Endothelial cell of umbilical vein (primary cell): ENCODE data around the gene PLEKHA5. TPM values are rescaled to one million over a fixed set of nuclear protein-coding genes. Genes with fewer than 3 reads are reported as not detected.

Experiments used
- BruUV-seq: library from RNA; stranded (reverse); fragments of 400-500 nt; replicated peaks from 2 replicates; lab custom pipeline; 2021; lab: Mats Ljungman, UMichigan
- CTCF ChIA-PET: fragments of 300-600, 350-600 bp; sonication (Branson Sonifier 250); formaldehyde crosslinking; loops from one replicate; lab custom pipeline; 2021; ENCODE audit warnings: antibody characterized with exemption, inconsistent platforms; lab: Charles Lee
- POLR2A ChIA-PET: fragments of 300-600, 350-600 bp; sonication (Branson Sonifier 250); formaldehyde crosslinking; loops from one replicate; lab custom pipeline; 2021; ENCODE audit warnings: antibody characterized with exemption, inconsistent platforms; lab: Charles Lee
- DNase-seq: peaks from one replicate; pipeline ENCODE4 v3.0.0-alpha.2; 2011; ENCODE audit warnings: low read depth, low spot score
- FAIRE-seq: peaks from 2 replicates; lab custom pipeline; 2011; peaks lifted over from hg19 to GRCh38; lab: Jason Lieb, UNC
- H2AFZ ChIP-seq: 2 replicates; pipeline ENCODE4 v1.6.0; 2012; ENCODE audit warnings: low read depth, low read length, control low read depth, inconsistent platforms
- H3K27ac ChIP-seq: 2 replicates; pipeline ENCODE4 v1.5.1; 2011; ENCODE audit warnings: low read depth, mild to moderate bottlenecking, control low read depth, low read length, moderate library complexity; ENCODE audit not compliant: insufficient read depth
- H3K27me3 ChIP-seq, 2 experiments: 2 replicates each; pipeline versions ENCODE4 v1.6.0 to v1.6.1; 2011; ENCODE audit warnings: low read length in 2 of 2, mixed read lengths in 1 of 2; ENCODE audit not compliant: control insufficient read depth in 2 of 2, insufficient read depth in 2 of 2
- H3K36me3 ChIP-seq, 2 experiments: 2 replicates in 1 of 2; 3 replicates in 1 of 2; pipeline ENCODE4 v1.5.1; 2011; ENCODE audit warnings: low read length in 2 of 2, mild to moderate bottlenecking in 1 of 2, moderate library complexity in 1 of 2; ENCODE audit not compliant: control insufficient read depth in 2 of 2, insufficient read depth in 2 of 2; ENCODE audit errors: extremely low read depth in 1 of 2
- H3K4me1 ChIP-seq: 3 replicates; pipeline ENCODE4 v1.5.1; 2011; ENCODE audit warnings: mild to moderate bottlenecking, low read length; ENCODE audit not compliant: control insufficient read depth, insufficient read depth; ENCODE audit errors: extremely low read depth
- H3K4me2 ChIP-seq: 2 replicates; pipeline ENCODE4 v1.6.1; 2011; ENCODE audit warnings: low read length, control low read depth, mixed read lengths; ENCODE audit not compliant: insufficient read depth
- H3K4me3 ChIP-seq, 3 experiments: fragments of 200-600 bp in 1 of 3; sonication (generic), shearing (Covaris generic) in 1 of 3; replicated peaks in 1 of 3; 2 replicates each; pipeline ENCODE4 v1.5.1; 2011 to 2016; ENCODE audit warnings: control low read depth in 3 of 3, low read length in 3 of 3, mild to moderate bottlenecking in 2 of 3, inconsistent platforms in 1 of 3, low read depth in 1 of 3, moderate library complexity in 1 of 3; ENCODE audit not compliant: insufficient read depth in 1 of 3
- H3K79me2 ChIP-seq: 2 replicates; pipeline ENCODE4 v1.6.0; 2012; ENCODE audit warnings: low read length, inconsistent platforms; ENCODE audit not compliant: control insufficient read depth, insufficient read depth
- H3K9ac ChIP-seq: replicated peaks from 2 replicates; pipeline ENCODE3; 2011; ENCODE audit warnings: low read length, control low read depth; ENCODE audit not compliant: insufficient read depth; ENCODE audit errors: extremely low read depth
- H3K9me1 ChIP-seq: replicated peaks from 3 replicates; pipeline ENCODE4 v1.6.0; 2011; ENCODE audit warnings: mild to moderate bottlenecking, low read length; ENCODE audit not compliant: control insufficient read depth, insufficient read depth; ENCODE audit errors: extremely low read depth
- H3K9me3 ChIP-seq: replicated peaks from 2 replicates; pipeline ENCODE4 v1.5.1; 2012; ENCODE audit warnings: low read length, inconsistent platforms; ENCODE audit not compliant: control insufficient read depth, insufficient read depth
- H4K20me1 ChIP-seq: replicated peaks from 2 replicates; pipeline ENCODE3; 2011; ENCODE audit warnings: mild to moderate bottlenecking, low read length; ENCODE audit not compliant: control insufficient read depth, insufficient read depth; ENCODE audit errors: extremely low read depth
- CTCF ChIP-seq, 2 donors: IDR thresholded peaks; 1 replicate in 1 of 2; 2 replicates in 1 of 2; pipeline ENCODE4 v1.5.1; 2011; ENCODE audit warnings: low read length in 2 of 2, mild to moderate bottlenecking in 2 of 2, moderate library complexity in 2 of 2, control low read depth in 1 of 2, inconsistent platforms in 1 of 2, low read depth in 1 of 2; ENCODE audit not compliant: insufficient read depth in 1 of 2; ENCODE audit errors: extremely low read depth in 1 of 2
- EZH2 ChIP-seq: IDR thresholded peaks from 2 replicates; pipeline ENCODE4 v1.6.1; 2012; ENCODE audit warnings: borderline replicate concordance, low read depth, mild to moderate bottlenecking, moderate library complexity, low read length, inconsistent platforms; ENCODE audit not compliant: severe bottlenecking
- FOS ChIP-seq: IDR thresholded peaks from 2 replicates; pipeline ENCODE4 v1.6.1; 2011; ENCODE audit warnings: mild to moderate bottlenecking, low read length, moderate library complexity, borderline replicate concordance; ENCODE audit not compliant: insufficient read depth
- GATA2 ChIP-seq: IDR thresholded peaks from 2 replicates; pipeline ENCODE4 v1.7.0; 2011; ENCODE audit warnings: low read depth, mild to moderate bottlenecking, moderate library complexity, mixed read lengths, low read length; ENCODE audit not compliant: insufficient read length, insufficient read depth
- JUN ChIP-seq: IDR thresholded peaks from 2 replicates; pipeline ENCODE4 v1.6.1; 2011; ENCODE audit warnings: borderline replicate concordance, low read depth; ENCODE audit not compliant: insufficient read length, insufficient read depth
- MAX ChIP-seq: IDR thresholded peaks from 2 replicates; pipeline ENCODE4 v1.6.1; 2011; ENCODE audit not compliant: insufficient read depth, insufficient read length
- MYC ChIP-seq: IDR thresholded peaks from one replicate; pipeline ENCODE4 v1.6.1; 2011; ENCODE audit warnings: mild to moderate bottlenecking, low read depth, low read length
- POLR2A ChIP-seq: IDR thresholded peaks from 2 replicates; pipeline ENCODE4 v1.6.1; 2012; ENCODE audit warnings: low read depth, mild to moderate bottlenecking, control low read depth, low read length
- POLR2AphosphoS5 ChIP-seq: IDR thresholded peaks from 2 replicates; pipeline ENCODE4 v1.6.1; 2012; ENCODE audit warnings: low read depth, mild to moderate bottlenecking, control low read depth, low read length, moderate library complexity; ENCODE audit not compliant: insufficient read depth
- dilution Hi-C: fragments of 300-500 bp; cut with MboI; formaldehyde crosslinking; loops from one replicate; pipeline ENCODE4 v1.15.0; 2019; ENCODE audit warnings: low sequenced_read_pairs; ENCODE audit not compliant: extremely low pct_ligation_motif_present
- intact Hi-C: fragments of 100-400 bp; cut with micrococcal nuclease; formaldehyde crosslinking; loops from one replicate; pipeline ENCODE4 v1.10.0; 2022
- polyA plus RNA-seq, 4 experiments: library from polyadenylated mRNA; depleted of rRNA in 3 of 4; stranded (reverse) in 3 of 4; unstranded in 1 of 4; fragments of >200 nt; gene quantifications; 2 replicates each; pipeline versions ENCODE4 v1.2.1 to v1.2.3, GENCODE V29; 2011 to 2012; ENCODE audit warnings: missing spikeins in 1 of 4
- total RNA-seq: library from RNA; stranded (reverse); gene quantifications from 2 replicates; pipeline ENCODE4 v1.2.3, GENCODE V29; 2021

PLEKHA5 gene
- total and polyA plus RNA-seq, 2 donors (not counting 3 experiments of a cell fraction or from before 2014, with no cell fraction given): 2.5 to 12.7 TPM

- intact Hi-C loops: no loop called here
- H3K27me3 ChIP-seq: no peaks in the 10 kb centered on the region
- H3K9me1 ChIP-seq: no peaks in the 10 kb centered on the region
- no peaks in the 10 kb centered on the region for H3K36me3 ChIP-seq
- DNase-seq (no peak), FAIRE-seq (no peak)
- H2AFZ ChIP-seq: no peak overlapping the region
- no TSS peak for BruUV-seq
- no peak overlapping the region for H3K4me2 ChIP-seq
- H3K79me2 ChIP-seq: no peaks in the 10 kb centered on the region
- dilution Hi-C loops: no loop called here
- no peak overlapping the region for H3K27ac ChIP-seq
- no peaks in the 10 kb centered on the region for H3K9me3 ChIP-seq
- ChIA-PET POLR2A (no interaction called here), CTCF (no interaction called here)
- no peak for TF ChIP-seq POLR2AphosphoS5
- TF ChIP-seq EZH2: no peak
- no peak for TF ChIP-seq FOS
- TF ChIP-seq MYC: no peak
- TF ChIP-seq JUN: no peak
- no peak for TF ChIP-seq POLR2A
- no peak for TF ChIP-seq GATA2
- TF ChIP-seq CTCF (IDR thresholded peaks at IDR 0.05; ENCODE audit: extremely low read depth in 1 of 2, insufficient read depth in 1 of 2, low read depth in 1 of 2, low read length in 2 of 2): no peak
- TF ChIP-seq MAX: no peak
- no peak overlapping the region for H3K9ac ChIP-seq
- peaks cover 9% of the 10 kb centered on the region for H3K4me1 ChIP-seq
- H3K4me3 ChIP-seq: no peak overlapping the region
- no peaks in the 10 kb centered on the region for H4K20me1 ChIP-seq
Measured at GRCh38 chr12:19192710-19193109, 63.2 kb downstream of the PLEKHA5 start.
